MM.1S (cell line): Measurements from ENCODE around the gene HLA-DMB.

Source experiments
- CTCF ChIP-seq: fragments of 300-600 bp; sonication (generic); IDR thresholded peaks from 2 replicates; pipeline ENCODE4 v1.5.1; 2016; ENCODE audit warnings: antibody characterized with exemption, low read length, mixed read lengths
- EZH2 ChIP-seq: fragments of 300-600 bp; sonication (generic); optimal IDR thresholded peaks from 2 replicates; pipeline ENCODE3; 2017; ENCODE audit warnings: low read depth, mild to moderate bottlenecking, antibody characterized with exemption, low read length, mixed read lengths
- EZH2phosphoT487 ChIP-seq: fragments of 300-600 bp; sonication (generic); IDR thresholded peaks from 2 replicates; pipeline ENCODE4 v1.6.1; 2018; ENCODE audit warnings: antibody characterized with exemption, low read length

GRCh38 chr6:32937230-32937633 is 3.6 kb downstream of the HLA-DMB start:
- TF ChIP-seq CTCF (no peak), EZH2 (no peak), EZH2phosphoT487 (no peak)
